ENCODE results near the gene DBET.
"Not testable (repeated sequence)": the region's sequence is repeated elsewhere in the genome, so short reads cannot be mapped to it uniquely, and the experiment has no call there.

DBET gene

DNA sequence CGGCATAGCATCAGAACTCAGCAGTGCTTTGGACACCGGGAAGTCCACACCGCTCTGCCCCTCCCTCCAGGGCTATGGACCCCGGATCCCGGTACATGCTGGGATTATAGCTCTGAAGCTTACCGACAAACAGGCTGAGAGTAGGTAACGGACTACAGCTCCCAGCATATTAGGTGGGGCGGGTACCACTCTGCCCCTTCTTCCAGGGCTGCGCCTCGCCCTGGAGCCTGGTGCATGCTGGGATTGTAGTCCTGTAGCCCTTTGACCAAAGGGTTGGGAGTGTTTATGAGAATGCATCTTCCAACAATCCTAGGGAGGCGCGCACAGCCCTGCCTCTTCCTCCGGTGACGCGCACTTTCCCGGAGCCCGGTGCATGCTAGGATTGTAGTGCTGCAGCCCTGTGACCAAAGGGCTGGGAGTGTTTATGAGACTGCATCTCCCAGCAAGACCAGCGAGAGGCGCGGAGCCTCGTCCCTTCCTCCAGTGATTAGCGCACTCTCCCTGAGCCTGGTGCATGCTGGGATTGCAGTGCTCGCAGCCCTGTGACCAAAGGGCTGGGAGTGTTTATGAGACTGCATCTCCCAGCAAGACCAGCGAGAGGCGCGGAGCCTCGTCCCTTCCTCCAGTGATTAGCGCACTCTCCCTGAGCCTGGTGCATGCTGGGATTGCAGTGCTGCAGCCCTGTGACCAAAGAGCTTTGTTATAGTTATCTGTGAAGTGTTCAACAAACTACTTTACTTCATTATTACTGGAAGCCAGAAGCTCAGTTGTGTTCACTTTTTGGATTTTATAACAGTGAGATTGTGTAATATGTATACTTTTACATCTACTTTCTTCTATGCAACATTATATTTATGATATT, 14.7 kb upstream of the DBET start:
- not testable (repeated sequence) for DNase-seq

GRCh38 chr4:190058997-190059396, 5.3 kb upstream of the DBET start:
- not testable (repeated sequence) for DNase-seq

DNA sequence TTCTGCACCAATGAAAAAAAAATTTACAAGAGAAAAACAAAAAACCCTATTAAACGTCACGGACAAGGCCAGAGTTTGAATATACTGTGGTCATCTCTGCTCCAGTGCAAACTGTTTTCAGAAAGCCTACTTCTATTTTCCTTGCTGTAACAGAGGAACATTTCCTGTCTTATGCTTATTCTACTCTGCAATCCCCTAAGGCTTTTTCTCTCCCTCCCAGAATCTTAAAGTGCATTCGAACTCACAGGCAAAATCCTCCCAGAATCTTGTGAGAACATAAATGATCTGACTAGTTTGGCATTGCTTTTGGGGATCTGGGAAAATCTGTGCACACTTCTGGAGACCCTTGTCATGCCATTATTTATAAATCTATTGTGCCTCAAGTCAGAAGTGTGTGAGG, 503 bp downstream of the DBET start:
- not testable (repeated sequence) for DNase-seq

GRCh38 chr4:190068351-190068750, 4.0 kb downstream of the DBET start:
- DNase-seq = not testable (repeated sequence)

GRCh38 chr4:190093052-190093451, 28.8 kb downstream of the DBET start:
- DNase-seq = not testable (repeated sequence)

DNA sequence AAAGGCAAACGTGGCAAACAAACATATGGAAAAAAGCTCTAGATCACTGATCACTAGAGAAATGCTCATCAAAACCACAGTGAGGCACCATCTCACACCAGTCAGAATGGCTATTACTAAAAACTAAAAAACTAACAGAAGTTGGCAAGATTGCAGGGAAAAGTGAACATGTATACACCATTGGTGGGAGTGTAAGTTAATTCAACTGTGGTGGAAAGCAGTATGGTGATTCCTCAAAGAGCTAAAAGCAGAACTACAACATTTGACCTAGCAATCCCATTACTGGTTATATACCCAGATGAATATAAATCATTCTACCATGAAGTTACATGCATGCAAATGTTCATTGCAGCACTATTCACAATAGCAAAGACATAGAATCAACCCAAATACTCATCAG, 29.7 kb downstream of the DBET start:
- not testable (repeated sequence) for DNase-seq

GRCh38 chr4:190095335-190095734, 31.0 kb downstream of the DBET start:
- not testable (repeated sequence) for DNase-seq

DNA sequence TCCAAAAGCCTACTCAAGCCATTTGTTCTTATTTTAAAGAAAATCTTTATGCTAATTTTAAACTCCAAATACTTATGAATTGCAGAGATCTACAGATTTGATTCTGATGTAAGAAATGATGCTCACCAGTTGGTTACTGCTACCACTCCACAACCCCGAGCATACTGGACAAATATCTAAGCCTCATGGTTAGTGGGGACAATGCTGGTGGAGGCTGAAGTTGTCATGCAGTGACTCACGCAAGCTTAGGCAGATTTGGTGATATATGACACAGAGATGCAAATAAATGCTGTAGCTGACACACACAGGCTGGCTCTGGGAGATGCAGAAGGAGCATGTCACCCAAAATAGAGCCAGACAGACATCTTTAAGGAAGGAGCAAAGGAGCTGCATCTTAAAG, 35.3 kb downstream of the DBET start:
- DNase-seq = not testable (repeated sequence)

- not testable (repeated sequence) for DNase-seq
Measured at GRCh38 chr4:190101525-190101924, 37.2 kb downstream of the DBET start.

- DNase-seq = not testable (repeated sequence)
Measured at GRCh38 chr4:190106191-190106590, 41.9 kb downstream of the DBET start.

- not testable (repeated sequence) for DNase-seq
Measured at GRCh38 chr4:190106611-190107480, 42.5 kb downstream of the DBET start.

DNA sequence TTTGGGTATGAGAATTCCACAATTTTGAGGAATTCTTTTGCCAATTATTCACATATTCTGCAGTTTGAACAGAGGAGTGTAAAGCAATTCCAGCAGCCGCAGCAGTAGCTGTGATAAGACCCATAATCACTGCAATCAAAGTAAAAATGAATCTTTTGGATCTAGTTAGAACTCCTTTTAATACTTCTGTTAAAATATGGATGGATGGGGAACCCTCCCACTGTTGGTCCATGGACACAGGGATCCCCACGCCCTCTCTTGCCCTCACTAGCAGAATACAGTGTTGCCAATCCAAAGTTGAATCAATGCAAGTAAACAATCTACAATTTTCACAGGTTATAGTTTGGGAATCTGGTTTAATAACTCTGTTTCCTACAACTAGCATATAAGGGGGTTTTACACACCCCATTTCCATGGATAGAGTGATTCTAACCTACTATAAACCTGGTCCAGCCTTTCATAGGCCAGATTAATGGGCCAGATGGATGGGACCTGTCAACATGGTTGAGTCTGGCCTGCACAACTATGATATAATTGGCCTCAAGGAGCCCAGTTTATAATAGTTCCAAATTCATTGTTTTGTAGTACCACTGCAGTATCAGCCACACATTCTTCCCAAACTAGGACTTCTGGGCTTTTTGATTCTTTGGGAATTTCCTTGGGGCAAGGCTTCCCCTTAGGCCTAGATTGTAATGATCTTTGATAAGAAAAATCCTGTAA, 43.6 kb downstream of the DBET start:
- not testable (repeated sequence) for DNase-seq

GRCh38 chr4:190108756-190109155, 44.5 kb downstream of the DBET start:
- DNase-seq = not testable (repeated sequence)

DNA sequence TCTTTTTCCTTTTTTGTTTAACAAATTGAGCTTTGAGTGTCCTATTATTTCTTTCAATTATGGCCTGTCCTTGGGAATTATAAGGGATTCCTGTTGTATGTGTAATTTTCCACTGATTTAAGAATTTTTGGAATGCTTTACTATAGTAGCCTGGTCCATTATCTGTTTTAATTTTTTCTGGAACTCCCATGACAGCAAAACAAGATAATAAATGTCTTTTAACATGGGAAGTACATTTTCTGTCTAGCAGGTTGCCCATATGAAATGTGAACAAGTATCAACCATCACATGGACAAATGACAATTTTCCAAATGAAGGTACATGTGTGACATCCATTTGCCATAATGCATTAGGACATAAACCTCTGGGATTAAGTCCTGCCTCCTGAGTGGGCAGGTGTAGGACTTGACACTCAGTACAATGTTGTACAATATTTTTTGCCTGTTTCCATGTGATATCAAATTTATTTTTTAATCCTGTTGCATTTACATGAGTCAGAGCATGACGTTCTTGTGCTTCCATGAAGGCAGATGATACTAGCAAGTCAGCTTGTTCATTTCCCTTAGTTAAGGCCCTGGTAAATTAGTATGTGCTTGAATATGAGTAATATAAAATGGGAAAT, 45.2 kb downstream of the DBET start:
- DNase-seq = not testable (repeated sequence)

DNA sequence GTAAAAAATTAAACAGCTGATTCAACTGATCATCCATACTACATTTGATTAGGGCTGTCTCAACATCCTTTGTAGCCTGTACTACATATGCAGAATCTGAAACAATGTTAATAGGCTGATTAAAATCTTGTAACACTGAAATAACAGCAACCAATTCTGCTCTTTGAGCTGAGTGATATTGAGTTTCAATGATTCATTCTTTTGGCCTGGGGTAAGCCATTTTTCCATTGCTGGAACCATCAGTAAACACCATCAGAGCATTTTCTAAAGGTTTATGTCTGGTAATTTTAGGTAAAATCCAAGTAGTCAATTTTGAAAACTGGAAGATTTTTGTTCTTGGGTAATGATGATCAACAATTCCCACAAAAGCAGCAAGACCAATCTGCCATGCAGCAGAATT, 45.7 kb downstream of the DBET start:
- not testable (repeated sequence) for DNase-seq

DNA sequence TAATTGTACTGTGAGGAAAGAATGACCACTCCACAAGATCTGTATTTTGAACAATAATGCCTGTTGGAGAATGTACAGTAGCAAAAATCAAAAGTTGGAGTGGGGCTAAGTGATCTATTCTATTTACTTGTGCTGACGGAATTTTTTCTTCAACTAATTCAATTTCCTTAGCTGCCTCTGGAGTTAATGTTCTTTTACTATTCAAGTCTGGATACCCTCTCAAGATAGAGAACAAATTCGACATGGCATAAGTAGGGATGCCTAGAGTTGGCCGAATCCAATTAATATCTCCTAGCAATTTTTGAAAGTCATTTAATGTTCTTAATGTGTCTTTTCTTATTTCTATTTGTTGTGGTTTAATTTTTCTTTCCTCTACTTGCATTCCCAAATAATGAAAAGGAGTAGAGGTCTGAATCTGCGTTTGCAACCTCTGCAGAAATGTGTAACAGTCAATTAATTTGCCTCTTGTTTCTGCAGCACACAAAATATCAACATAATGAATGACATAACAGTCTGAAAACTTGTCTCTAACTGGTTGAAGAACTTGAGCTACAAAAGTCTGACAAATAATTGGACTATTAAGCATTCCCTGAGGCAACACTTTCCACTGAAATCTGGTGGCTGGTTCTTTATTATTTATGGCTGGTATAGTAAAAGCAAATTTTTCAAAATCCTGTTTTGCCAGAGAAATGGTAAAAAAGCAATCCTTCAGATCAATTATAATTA, 46.4 kb downstream of the DBET start:
- not testable (repeated sequence) for DNase-seq

DNA sequence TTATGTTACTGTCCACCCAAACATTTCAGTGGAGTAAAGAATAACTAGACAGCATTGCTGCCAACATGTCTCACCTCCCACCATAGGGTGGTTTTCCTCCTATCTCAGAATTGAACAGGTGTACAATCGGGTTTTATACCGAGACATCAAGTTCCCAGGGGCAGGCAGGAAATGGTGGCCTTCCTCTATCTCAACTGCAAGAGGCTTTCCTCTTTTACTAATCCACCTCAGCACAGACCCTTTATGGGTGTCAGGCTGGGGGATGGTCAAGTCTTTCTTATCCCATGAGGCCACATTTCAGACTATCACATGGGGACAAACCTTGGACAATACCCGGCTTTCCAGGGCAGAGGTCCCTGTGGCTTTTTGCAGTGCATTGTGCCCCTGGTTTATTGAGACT, 48.6 kb downstream of the DBET start:
- DNase-seq = not testable (repeated sequence)

GRCh38 chr4:190114991-190115390, 50.7 kb downstream of the DBET start:
- DNase-seq = not testable (repeated sequence)
